Fibroblast of lung (primary cell): Measurements from ENCODE around the gene RAB43.

Source experiments
- CTCF ChIP-seq, 2 donors: IDR thresholded peaks in 1 of 2; conservative IDR thresholded peaks in 1 of 2; 1 replicate in 1 of 2; 2 replicates in 1 of 2; pipeline ENCODE4 v1.5.1; 2011 to 2012; ENCODE audit warnings: low read length in 2 of 2, control low read depth in 1 of 2, inconsistent platforms in 1 of 2, low read depth in 1 of 2, mild to moderate bottlenecking in 1 of 2
- EZH2 ChIP-seq: IDR thresholded peaks from 2 replicates; pipeline ENCODE4 v1.5.1; 2012; ENCODE audit warnings: low read length, control low read depth, mild to moderate bottlenecking; ENCODE audit errors: missing control alignments

- TF ChIP-seq CTCF (conservative IDR thresholded peaks at IDR 0.05 in 1 of 2, IDR thresholded peaks at IDR 0.05 in 1 of 2; ENCODE audit: low read depth in 1 of 2, low read length in 2 of 2) (no peak), EZH2 (no peak)
Observed at GRCh38 chr3:129040579-129041300, 80.9 kb downstream of the RAB43 start.
